IPS DF 19.7 (cell line): ENCODE data around the gene UBC.
"Not testable (repeated sequence)": the region's sequence is repeated elsewhere in the genome, so short reads cannot be mapped to it uniquely, and the experiment has no call there.

Source experiments
- DNase-seq: peaks from one replicate; pipeline ENCODE4 v3.0.0-alpha.2; 2013; ENCODE audit warnings: low read depth, low spot score

UBC gene

DNA sequence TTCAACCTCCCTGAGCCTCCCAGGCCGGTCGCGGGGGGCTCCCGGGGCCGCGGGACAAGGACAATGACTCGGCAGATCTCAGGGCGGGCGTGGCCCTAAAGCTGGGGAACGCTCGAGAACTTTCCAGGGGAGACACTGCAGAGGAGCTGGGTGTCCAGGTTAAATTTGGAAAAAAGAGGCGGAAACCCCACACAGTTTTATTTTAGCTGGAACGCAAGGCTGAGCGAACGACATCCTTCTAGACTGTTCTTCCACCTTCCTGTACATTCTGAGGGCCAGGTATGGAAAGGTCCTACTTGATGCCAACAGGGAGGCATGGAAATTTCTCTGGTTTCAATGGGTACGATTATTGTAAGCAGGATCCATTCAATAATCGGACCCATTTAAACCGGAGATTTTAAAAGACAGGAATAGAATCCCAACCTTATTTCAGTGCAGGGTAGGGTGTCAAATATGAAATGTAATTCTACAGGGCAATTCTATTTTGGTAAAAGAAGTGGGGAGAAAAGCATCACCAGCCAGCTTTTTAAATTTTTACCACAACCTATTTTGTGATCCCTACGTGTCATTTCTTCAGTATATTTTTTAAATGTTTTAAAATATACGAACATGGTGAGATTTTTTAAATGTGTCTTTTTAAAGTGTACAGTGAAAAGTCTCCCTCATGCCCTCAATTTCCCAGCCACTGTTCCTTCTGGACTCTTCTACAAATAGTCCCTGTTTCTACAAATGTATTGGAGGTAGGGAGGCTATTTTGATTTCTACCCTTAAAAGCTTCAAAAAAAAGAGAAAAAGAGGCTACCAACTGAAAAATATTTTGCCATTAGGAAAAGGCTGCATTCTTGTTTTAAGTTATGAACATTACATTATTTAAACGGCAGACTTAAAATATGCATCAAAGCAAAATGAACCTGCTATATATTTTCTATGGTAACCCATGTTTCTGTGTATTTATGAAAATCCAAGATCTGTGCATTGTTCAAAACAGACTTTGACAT, 1.1 kb upstream of the UBC start:
- DNase-seq: no peak

DNA sequence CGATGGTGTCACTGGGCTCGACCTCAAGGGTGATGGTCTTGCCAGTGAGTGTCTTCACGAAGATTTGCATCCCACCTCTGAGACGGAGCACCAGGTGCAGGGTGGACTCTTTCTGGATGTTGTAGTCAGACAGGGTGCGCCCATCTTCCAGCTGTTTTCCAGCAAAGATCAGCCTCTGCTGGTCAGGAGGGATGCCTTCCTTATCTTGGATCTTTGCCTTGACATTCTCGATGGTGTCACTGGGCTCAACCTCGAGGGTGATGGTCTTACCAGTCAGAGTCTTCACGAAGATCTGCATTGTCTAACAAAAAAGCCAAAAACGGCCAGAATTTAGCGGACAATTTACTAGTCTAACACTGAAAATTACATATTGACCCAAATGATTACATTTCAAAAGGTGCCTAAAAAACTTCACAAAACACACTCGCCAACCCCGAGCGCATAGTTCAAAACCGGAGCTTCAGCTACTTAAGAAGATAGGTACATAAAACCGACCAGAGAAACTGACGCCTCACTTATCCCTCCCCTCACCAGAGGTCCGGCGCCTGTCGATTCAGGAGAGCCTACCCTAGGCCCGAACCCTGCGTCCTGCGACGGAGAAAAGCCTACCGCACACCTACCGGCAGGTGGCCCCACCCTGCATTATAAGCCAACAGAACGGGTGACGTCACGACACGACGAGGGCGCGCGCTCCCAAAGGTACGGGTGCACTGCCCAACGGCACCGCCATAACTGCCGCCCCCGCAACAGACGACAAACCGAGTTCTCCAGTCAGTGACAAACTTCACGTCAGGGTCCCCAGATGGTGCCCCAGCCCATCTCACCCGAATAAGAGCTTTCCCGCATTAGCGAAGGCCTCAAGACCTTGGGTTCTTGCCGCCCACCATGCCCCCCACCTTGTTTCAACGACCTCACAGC, 717 bp downstream of the UBC start:
- DNase-seq: no peak

DNA sequence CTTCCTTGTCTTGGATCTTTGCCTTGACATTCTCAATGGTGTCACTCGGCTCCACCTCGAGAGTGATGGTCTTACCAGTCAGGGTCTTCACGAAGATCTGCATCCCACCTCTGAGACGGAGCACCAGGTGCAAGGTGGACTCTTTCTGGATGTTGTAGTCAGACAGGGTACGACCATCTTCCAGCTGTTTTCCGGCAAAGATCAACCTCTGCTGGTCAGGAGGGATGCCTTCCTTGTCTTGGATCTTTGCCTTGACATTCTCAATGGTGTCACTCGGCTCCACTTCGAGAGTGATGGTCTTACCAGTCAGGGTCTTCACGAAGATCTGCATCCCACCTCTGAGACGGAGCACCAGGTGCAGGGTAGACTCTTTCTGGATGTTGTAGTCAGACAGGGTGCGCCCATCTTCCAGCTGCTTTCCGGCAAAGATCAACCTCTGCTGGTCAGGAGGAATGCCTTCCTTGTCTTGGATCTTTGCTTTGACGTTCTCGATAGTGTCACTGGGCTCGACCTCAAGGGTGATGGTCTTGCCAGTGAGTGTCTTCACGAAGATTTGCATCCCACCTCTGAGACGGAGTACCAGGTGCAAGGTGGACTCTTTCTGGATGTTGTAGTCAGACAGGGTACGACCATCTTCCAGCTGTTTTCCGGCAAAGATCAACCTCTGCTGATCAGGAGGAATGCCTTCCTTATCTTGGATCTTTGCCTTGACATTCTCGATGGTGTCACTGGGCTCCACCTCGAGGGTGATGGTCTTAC, 1.7 kb downstream of the UBC start:
- not testable (repeated sequence) for DNase-seq

DNA sequence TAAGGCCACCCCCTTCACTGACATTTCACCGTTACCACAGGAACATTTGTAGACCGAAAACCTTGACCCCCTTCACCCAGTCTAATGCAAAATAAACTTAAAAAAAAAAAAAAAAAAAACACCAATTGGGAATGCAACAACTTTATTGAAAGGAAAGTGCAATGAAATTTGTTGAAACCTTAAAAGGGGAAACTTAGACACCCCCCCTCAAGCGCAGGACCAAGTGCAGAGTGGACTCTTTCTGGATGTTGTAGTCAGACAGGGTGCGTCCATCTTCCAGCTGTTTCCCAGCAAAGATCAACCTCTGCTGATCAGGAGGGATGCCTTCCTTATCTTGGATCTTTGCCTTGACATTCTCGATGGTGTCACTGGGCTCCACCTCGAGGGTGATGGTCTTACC, 2.9 kb downstream of the UBC start:
- not testable (repeated sequence) for DNase-seq

DNA sequence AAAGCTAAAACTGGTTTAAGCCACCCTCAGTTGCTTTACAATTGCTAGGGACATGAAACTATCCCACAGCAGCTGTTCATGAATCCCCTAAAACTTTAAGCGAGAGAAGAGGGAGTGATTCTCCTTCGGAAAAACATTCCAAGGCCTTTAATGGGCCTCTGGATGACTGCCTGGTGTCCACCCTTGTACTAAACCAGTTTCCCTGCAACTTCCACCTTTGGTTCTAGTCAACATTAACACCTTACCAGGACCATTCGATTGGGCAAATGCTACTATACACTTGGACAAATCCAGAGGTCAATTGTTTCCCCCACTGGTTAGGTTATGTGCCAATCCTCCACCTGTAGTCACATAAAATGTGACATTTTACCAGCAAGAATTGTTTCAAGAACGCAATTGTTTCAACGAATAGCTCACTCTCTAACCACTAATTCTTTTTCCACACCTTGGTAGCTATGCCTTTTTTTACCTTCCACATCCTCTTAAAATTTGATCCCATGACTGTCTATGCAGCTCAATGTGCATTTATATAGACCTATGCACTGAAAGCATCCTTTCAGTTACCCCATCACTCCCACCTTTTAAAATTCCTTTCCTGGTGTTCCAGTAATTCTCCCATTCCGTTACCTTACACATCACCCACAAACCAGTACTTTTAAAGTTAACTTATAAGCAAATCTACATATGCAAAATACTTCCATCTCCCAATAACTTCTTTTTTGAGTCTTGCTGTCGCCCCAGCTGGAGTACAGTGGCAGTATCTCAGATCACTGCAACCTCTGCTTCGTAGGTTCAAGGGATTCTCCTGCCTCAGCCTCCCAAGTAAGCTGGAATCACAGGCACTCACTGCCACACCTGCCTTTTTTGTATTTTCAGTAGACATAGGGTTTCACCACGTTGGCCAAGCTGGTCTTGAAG, 3.6 kb downstream of the UBC start:
- DNase-seq: no peak

DNA sequence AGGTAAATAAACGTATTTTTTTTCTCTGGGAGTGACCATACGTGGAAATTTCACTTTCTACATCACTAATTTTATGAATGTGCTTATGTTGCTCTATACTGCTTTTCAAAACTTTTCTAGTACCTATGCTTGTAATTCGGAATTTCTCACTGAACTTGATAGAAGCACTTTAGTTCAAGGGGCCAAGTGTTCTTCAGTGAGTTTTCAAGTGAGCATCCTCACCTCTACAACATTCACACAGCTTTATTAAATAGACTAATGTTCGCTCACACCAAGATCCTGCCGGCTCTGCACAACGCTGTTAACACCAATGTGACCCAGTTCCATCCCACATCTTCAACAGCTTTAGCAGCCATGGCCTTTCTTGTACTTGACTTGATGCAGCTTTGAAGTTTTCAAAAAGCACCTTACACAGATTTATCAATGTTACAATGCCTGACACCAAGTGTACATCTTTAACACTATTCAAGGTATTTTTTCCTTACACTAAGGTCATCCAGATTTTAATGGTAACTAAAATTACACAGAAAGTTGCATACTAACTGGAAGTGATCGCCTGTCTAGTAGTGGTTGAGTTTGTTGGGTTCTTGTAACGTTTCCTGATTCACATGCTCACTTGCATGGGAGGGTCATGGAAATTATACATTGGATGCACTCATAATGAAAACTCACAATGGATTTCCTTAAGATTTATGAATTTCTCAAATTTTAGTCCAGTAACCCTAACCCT, 4.5 kb downstream of the UBC start:
- DNase-seq: no peak

DNA sequence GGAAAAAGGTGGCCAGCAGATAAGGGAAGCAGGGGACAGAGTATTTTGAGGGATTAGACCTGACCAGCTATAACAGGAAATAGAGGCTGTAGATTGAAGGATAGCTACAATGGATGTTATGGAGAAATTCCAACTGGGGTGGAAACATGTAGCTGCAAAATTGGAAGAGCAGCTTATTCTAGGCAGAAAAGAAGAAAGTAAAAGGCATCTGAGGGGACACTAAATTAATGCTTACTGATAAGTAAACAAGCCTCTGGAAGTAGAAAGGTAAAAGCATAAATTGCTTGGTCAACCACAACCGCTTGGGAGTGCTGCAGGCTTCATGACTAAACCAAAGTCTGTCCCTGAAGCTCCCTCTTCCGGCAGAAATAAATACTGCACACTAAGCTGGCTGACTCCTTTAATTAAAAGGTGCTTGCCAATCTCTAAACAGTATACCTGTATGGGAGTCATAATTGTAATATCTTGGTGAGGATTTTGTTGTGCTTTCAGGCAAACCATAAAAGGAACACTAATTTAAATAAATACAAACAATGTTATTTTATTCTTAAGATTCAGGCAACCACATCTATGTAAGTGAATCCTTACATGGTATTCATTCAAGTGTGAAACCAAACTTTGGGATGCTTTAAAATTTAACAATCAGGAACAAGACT, 7.7 kb downstream of the UBC start:
- DNase-seq: no peak

DNA sequence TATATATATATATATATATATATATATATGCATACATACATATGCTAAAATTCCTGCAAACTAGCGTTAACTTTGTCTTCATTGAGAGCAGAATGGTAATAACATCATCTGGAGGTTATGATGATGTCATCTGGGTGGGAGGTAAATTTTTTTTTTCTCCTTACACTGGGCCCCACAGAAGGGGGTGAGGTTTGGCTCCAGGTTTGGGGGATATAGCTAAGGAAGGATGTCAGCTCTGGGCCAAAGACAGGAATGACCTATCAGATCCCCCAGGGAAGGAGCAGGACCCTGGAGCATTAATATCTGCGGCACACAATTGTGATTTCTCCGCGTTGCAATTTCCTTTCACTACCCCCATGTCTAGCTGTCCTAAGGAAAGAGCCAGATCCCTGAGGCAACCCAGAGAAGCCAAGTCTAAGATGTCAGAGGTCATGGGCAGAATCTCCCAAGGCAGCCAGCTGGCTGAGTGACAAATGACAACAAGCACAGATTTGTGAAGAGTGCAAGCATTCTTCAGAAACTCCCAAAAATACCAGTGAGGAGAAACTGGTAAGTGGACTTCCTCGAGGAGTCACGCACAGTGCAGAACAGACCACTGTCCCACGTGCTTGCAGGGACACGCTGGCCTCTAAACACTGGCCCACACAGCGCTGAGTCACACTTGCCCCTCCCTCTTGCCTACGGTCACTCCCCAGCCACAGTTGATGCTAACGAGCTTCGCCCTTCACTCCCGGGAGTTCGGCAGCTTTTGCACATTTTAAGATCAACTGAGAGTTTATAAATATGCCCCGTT, 9.9 kb downstream of the UBC start:
- no peak for DNase-seq

DNA sequence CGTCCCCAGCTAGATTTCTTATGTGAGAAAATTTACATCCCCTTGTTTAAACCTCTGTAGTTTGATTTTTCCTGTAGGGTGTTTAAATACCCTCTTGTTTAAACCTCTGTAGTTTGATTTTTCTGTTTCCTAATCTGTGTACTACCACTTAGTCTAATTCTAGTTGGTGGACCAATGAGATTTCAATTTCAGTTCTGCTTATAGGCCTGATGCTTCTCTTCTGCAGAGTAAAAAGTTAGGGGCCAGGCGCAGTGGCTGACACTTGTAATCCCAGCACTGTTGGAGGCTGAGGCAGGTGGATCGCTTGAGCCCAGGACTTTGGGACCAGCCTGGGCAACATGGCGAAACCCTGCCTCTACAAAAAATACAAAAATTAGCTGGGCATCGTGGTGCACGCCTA, 11.5 kb downstream of the UBC start:
- DNase-seq: no peak

DNA sequence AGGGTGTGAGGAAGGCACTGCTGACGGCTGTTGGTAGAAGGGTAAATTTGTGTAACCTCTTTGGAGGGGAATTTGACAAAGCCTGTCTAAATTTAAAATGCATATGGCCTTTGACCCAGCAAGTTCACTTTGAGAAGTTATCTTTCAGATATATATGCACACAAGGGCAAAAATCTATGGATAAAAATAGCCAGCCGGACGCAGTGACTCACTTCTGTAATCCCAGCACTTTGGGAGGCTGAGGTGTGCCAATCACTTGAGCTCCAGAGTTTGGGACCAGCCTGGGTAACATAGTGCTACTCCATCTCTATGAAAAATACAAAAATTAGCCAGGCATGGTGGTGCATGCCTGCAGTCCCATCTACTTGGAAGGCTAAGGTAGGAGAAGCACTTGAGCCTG, 13.4 kb downstream of the UBC start:
- DNase-seq: no peak

DNA sequence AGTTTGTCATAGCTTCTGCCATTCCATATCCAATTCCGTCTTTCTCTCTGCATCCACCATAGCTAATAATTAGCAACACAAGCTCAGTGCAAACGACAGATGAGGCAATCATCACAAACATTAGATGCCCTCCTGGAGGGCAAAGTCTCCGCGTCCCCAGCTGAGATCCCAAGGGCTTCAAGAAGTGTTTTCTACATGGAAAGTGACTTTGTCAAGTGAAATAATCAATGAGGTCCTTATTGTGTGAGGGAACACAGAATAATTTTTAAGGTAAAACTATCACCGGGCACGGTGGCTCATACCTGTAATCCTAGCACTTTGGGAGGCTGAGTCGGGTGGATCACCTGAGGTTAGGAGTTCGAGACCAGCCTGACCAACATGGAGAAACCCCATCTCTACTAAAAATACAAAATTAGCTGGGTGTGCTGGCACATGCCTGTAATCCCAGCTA, 14.1 kb downstream of the UBC start:
- not testable (repeated sequence) for DNase-seq

DNA sequence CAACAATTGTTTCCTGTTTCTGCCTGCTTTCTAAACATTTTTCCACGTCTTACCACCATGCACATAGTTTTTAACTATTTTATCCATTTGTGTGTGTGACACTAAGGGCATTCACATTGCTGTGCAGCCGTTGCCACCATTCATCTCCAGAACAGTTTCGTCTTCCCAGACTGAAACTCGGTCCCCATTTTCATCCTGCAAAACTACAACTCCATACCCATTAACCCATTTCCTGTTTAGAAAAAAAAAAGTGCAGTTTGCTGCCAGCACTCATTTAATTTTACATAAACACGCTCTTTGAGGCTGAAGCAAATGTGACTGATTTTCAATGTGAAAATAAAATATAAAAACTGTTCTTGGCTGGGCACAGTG, 15.5 kb downstream of the UBC start:
- no peak for DNase-seq

DNA sequence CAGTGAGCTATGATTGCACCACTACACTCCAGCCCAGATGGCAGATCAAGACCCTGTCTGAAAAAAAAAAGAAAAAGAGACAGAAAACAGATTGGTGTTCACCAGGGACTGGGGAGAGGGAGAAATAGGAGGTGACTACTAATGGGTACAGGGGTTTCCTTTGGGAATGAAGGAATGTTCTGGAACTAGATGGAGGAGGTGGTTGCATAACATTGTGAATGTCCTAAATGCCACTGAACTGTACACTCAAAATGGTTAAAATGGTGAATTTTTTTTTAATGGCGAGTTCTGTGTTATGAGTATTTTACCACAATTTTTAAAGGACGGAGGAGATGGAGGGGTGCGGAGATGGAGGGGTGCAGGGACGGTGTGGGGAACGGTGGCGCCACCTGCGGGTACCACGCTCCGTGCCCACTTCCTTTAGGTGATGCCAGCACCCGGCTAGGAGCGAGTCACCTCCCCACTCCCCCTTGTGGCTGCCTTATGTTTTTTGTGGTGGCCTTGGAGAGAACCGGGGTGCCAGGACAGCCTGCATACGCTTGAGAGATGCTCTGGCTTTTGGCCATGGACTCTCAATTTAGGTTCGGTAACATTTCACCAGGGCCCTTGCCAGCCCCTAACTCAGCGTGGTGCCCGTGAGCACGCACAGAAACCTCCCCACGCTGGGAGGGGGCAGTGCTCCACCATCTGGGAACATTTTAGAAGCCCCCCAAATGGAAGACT, 16.1 kb downstream of the UBC start:
- DNase-seq: no peak

DNA sequence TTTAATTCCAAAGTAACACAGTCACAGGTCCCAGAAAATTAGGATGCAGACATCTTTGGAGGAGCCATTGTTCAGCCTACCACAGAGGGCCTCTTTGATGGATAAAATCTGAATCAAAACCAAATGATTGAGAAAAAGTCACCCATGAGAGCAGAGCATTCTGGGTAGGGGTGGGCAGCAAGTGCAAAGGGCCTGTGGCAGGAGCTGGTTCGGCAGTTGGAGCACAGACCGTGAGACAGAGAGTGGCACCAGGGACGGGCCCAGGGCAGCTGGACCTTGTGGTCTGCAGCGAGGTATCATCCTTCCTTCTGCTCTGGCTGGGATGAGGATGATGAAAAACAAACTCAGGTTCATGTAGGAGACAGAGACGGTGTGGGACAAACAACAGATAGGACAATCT, 18.0 kb downstream of the UBC start:
- no peak for DNase-seq

DNA sequence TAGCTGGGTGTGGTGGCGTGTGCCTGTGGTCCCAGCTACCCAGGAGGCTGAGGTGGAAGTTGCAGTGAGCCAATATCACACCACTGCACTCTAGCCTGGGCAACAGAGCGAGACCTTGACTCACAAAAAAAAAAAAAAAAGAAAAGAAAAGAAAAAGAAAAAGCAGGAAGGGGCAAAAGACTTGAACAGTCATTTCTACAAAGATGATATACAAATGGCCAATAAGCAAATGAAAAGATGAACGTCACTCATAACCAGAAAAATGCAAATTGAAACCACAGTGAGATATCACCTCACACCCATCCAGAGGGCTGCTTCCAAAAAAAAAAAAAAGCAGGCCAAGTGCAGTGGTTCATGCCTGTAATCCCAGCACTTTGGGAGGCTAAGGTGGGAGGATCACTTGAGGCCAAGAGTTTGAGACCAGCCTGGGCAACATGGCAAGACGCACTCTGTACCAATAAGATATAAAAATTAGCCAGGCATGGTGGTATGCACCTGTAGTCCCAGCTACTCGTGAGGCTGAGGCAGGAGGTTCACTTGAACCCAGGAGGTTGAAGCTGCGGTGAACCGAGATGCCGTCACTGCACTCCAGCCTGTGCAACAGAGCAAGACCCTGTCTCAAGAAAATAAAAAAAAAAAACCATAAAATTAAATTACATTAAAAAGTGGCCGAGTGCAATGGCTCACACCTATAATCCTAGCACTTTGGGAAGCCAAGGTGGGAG, 20.5 kb downstream of the UBC start:
- DNase-seq: no peak

DNA sequence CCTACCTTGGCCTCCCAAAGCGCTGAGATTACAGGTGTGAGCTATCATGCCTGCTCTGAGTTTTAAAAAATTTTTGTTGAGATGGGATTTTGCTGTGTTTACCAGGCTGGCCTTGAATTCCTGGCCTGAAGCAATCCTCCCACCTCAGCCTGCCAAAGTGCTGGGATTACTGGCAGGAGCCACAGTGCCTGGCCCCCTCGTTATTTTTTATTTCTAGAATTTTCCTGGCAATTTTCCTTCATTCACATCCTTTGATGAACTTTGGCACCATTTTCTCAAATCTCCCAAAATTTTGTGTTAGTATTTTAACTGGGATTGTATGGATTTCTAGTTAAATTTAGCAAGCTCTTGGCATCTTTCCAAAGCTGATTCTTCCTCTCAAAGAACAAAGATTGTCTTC, 26.2 kb downstream of the UBC start:
- DNase-seq: no peak

DNA sequence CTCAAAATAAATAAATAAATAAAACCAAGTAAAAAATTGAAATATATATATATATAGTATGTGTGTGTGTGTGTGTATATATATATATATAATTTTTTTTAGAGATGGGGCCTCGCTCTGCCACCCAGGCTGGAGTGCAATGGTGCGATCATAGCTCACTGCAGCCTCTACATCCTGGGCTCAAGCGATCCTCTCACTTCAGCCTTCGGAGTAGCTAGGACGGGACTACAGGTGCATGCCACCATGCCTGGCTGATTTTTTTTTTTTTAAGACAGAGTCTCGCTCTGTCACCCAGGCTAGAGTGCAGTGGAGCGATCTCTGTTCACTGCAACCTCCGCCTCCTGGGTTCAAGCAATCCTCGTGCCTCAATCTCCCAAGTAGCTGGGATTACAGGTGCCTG, 26.7 kb downstream of the UBC start:
- not testable (repeated sequence) for DNase-seq
